ENCODE data around the gene FBXL7. TPM values are rescaled to one million over a fixed set of nuclear protein-coding genes. Genes with fewer than 3 reads are reported as not detected.

The FBXL7 gene
- total and polyA plus RNA-seq, 9 of the 15 experiments (the other 6 are each of a cell fraction or from before 2014, with no cell fraction given), result 0.04 to 0.08 TPM; not detected in 7

DNA sequence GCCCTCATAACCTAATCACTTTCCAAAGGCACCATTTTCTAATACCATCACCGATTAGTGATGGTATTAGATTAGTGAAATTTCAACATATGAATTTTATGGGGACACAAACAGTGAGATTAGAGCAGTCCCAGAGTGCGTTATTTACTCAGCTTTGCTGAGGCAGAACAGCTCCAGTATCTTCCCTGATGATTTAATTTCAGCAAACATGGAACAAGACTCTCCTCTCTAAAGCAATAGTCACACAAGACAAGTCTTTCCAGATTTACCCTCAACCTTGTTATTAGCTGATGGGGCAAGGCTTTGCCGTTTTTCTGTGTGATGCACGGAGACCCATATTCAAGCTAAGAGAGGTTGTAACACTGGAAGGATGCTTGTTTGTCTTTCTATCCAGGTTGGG, 333.4 kb downstream of the FBXL7 start:
- Histone ChIP-seq H3K4me2 (ENCODE audit: insufficient read depth, low read length) (no peak overlapping the region), H3K4me1 (replicated peaks in 1 of 2; ENCODE audit: control insufficient read depth in 2 of 2, insufficient read depth in 2 of 2, low read length in 2 of 2) (no peaks in the 10 kb centered on the region), H3K27me3 (ENCODE audit: control insufficient read depth in 2 of 2, insufficient read depth in 2 of 2, low read length in 2 of 2) (no peaks in the 10 kb centered on the region), H2AFZ (ENCODE audit: low read depth, low read length) (no peak overlapping the region), H4K20me1 (replicated peaks; ENCODE audit: control insufficient read depth, insufficient read depth, low read length) (no peaks in the 10 kb centered on the region), H3K36me3 (ENCODE audit: control insufficient read depth, insufficient read depth, low read length) (no peaks in the 10 kb centered on the region), H3K9me1 (ENCODE audit: control insufficient read depth, insufficient read depth, low read length) (no peaks in the 10 kb centered on the region), H3K9ac (ENCODE audit: insufficient read depth in 1 of 2, low read depth in 2 of 2, low read length in 2 of 2) (no peak overlapping the region), H3K27ac (ENCODE audit: extremely low read depth, low read depth, low read length) (no peak overlapping the region), H3K9me3 (replicated peaks; ENCODE audit: control insufficient read depth, insufficient read depth, low read depth, low read length) (peaks cover 2% of the 10 kb centered on the region; the same call in 1 of the 2 replicates), H3K79me2 (ENCODE audit: control insufficient read depth, insufficient read depth, low read length) (no peaks in the 10 kb centered on the region), H3K4me3 (no peak overlapping the region)
- DNase-seq (ENCODE audit: extremely low read depth in 1 of 4, low spot score in 3 of 4), result no peak
- in situ Hi-C loops (cut with MboI), result no loop called here
- WGBS (ENCODE audit: insufficient coverage, low coverage, missing lambda C conversion rate), result 2% methylated on average over 4 of the region's 4 CpGs
- no peak for ATAC-seq
- CTCF ChIA-PET (ENCODE audit: low intra/inter-chr PET ratio), result no interaction called here
- intact Hi-C loops (cut with micrococcal nuclease), result no loop called here
- no TSS peak for BruUV-seq (replicated peaks)
- no peak for FAIRE-seq
- POLR2A ChIA-PET, result no interaction called here
- TF ChIP-seq ZNF77 (CRISPR knock-in tag; IDR thresholded peaks at IDR 0.05) (no peak), NFE2 (IDR thresholded peaks at IDR 0.05; ENCODE audit: low read depth) (no peak), MYBL2 (IDR thresholded peaks at IDR 0.05; ENCODE audit: low read depth) (no peak), MYBL2 (CRISPR knock-in tag; IDR thresholded peaks at IDR 0.05; ENCODE audit: borderline replicate concordance) (no peak), FOXA3 (CRISPR knock-in tag; conservative IDR thresholded peaks at IDR 0.05 in 1 of 2, IDR thresholded peaks at IDR 0.05 in 1 of 2) (no peak), PHF21A (IDR thresholded peaks at IDR 0.05; ENCODE audit: borderline replicate concordance, low read depth) (no peak), KHSRP (IDR thresholded peaks at IDR 0.05) (no peak), FIP1L1 (IDR thresholded peaks at IDR 0.05; ENCODE audit: low read depth, low read length, poor library complexity, severe bottlenecking) (no peak), ZNF561 (CRISPR knock-in tag; conservative IDR thresholded peaks at IDR 0.05) (no peak), ZC3H4 (CRISPR knock-in tag; IDR thresholded peaks at IDR 0.05; ENCODE audit: borderline replicate concordance) (no peak), POLR2AphosphoS5 (IDR thresholded peaks at IDR 0.05; ENCODE audit: control insufficient read depth, insufficient read depth, low read depth, low read length) (no peak)
- TF ChIP-seq, protein P1, sequence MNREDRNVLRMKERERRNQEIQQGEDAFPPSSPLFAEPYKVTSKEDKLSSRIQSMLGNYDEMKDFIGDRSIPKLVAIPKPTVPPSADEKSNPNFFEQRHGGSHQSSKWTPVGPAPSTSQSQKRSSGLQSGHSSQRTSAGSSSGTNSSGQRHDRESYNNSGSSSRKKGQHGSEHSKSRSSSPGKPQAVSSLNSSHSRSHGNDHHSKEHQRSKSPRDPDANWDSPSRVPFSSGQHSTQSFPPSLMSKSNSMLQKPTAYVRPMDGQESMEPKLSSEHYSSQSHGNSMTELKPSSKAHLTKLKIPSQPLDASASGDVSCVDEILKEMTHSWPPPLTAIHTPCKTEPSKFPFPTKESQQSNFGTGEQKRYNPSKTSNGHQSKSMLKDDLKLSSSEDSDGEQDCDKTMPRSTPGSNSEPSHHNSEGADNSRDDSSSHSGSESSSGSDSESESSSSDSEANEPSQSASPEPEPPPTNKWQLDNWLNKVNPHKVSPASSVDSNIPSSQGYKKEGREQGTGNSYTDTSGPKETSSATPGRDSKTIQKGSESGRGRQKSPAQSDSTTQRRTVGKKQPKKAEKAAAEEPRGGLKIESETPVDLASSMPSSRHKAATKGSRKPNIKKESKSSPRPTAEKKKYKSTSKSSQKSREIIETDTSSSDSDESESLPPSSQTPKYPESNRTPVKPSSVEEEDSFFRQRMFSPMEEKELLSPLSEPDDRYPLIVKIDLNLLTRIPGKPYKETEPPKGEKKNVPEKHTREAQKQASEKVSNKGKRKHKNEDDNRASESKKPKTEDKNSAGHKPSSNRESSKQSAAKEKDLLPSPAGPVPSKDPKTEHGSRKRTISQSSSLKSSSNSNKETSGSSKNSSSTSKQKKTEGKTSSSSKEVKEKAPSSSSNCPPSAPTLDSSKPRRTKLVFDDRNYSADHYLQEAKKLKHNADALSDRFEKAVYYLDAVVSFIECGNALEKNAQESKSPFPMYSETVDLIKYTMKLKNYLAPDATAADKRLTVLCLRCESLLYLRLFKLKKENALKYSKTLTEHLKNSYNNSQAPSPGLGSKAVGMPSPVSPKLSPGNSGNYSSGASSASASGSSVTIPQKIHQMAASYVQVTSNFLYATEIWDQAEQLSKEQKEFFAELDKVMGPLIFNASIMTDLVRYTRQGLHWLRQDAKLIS (CRISPR knock-in tag; IDR thresholded peaks at IDR 0.05), result no peak

All from K562 (cell line).